Measurements from ENCODE around the gene PLPP4.

PLPP4 gene

DNA sequence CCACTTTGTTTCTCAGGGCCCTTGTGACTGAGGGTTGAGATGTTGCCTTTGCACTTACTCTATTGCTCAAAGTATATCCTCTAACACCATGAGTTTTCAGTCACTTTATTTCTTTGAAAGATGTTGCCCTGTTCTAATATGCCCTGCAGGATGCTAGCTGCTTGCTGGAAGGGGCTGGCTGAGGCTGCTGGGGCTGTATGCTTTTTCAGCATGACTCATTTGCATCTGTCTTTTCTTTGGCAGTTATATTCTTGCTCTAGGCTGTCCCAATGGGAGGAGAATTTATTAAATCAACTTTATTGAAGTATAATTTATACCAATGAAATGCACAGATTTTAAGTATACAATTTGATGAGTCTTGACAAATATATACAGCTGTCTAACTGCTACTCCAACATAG is 157.7 kb downstream of the PLPP4 start:
- DNase-seq: no peak

- no peak for DNase-seq
These were observed 159.4 kb downstream of the PLPP4 start for GRCh38 chr10:120616311-120616911.

DNA sequence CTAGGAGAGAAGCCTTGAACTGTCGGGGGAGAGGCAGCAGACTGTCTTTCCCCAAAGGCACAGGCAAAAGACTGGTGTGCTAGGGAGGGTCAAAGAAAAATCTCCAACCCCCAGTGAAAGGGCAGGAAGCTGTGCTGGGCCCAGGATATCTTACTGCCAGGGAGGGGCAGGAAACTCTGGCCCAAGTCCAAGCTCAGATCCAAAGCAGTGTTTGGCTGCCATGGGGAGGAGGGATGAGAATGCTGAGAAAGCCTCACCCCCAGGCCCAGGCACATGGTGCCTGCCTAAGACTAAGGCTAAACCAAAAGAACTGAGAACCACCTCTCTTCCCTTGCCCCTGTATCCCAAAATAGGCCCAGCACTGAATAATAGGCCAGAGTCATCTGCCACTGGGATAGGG is 171.2 kb downstream of the PLPP4 start:
- DNase-seq: no peak

DNA sequence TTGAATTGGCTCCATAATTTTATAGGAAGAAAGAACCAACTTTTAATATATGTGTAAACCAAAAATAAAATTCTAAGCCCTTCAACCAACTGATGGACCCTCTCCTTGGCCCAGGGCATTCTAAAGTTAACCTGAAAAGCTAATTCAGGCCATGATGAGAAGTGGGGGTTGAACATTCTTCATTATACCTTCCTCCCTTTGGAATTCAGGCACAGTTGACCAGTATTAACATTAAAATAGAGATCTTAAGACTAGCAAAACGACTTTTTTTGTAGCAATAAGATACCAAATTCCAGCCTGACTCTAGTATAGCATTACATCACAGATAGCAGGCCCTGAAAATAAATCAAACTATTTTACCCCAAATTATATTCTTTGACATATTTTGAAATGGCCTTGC is 173.2 kb downstream of the PLPP4 start:
- no peak for DNase-seq

DNA sequence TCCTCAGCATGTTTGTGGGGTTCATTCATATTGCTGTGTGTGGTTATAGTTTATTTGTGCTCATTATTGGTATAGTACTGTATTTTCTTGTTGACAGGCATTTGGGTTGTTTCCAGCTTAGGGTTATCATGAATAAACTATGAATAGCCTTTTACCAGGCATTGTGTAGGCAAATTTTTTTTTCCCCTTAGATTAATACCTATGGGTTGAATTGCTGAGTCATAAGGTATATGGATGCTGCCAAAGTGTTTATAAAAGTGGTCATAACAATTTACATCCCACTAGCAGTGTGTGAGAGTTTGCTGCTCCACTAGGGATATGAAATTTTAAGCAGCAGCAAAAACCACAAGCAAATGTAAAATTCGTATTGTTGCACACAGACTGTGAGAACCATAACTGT is 175.0 kb downstream of the PLPP4 start:
- no peak for DNase-seq

- no peak for DNase-seq
These were observed 175.9 kb downstream of the PLPP4 start for GRCh38 chr10:120632942-120633341.

- DNase-seq: no peak
These were observed 177.6 kb downstream of the PLPP4 start for GRCh38 chr10:120634659-120635058.
